Measurements from ENCODE around the gene PPM1B.
"Not testable (repeated sequence)": the region's sequence is repeated elsewhere in the genome, so short reads cannot be mapped to it uniquely, and the experiment has no call there.

The PPM1B gene

DNA sequence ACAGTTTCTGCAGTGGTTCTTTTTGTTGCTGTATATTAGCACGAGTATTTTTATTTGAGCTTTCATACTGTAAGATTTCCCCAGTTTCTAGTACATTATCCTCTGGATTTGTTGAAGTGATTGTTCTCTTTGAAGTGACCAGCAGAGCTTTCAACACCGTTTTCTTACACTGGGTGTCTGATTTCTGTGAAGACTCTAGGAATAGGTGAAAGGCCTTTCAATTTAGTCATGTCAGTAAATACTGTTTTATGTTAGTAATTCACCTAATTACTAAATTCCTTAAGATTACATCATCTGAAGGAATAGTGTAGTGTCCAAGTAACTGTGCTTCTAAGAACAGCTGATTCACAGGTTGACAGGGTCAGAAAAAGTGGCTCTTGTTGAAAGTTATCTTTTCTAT is 2.3 kb downstream of the PPM1B start:
- H3K4me3 ChIP-seq (ENCODE audit: low read depth in 1 of 2, low read length in 2 of 2) = peak overlapping the region; percentile 51 to 94; a peak in 3 of 4 replicates
- TF ChIP-seq EZH2 (IDR thresholded peaks at IDR 0.05; ENCODE audit: borderline replicate concordance, low read depth, low read length, severe bottlenecking) = no peak
- TF ChIP-seq, protein P1, sequence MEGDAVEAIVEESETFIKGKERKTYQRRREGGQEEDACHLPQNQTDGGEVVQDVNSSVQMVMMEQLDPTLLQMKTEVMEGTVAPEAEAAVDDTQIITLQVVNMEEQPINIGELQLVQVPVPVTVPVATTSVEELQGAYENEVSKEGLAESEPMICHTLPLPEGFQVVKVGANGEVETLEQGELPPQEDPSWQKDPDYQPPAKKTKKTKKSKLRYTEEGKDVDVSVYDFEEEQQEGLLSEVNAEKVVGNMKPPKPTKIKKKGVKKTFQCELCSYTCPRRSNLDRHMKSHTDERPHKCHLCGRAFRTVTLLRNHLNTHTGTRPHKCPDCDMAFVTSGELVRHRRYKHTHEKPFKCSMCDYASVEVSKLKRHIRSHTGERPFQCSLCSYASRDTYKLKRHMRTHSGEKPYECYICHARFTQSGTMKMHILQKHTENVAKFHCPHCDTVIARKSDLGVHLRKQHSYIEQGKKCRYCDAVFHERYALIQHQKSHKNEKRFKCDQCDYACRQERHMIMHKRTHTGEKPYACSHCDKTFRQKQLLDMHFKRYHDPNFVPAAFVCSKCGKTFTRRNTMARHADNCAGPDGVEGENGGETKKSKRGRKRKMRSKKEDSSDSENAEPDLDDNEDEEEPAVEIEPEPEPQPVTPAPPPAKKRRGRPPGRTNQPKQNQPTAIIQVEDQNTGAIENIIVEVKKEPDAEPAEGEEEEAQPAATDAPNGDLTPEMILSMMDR (IDR thresholded peaks at IDR 0.05; ENCODE audit: borderline replicate concordance, extremely low read depth, low read length, poor library complexity, severe bottlenecking) = no peak
- peak overlapping the region; percentile 1; the same call in 1 of the 2 replicates for H3K27ac ChIP-seq (ENCODE audit: low read length)
- H3K9ac ChIP-seq (ENCODE audit: low read depth, low read length) = peak overlapping the region; percentile 91
- no peak overlapping the region for H2AFZ ChIP-seq (ENCODE audit: low read depth, low read length)
- H4K20me1 ChIP-seq (ENCODE audit: insufficient read depth, low read length) = peaks cover 49% of the 10 kb centered on the region
- ATAC-seq (ENCODE audit: insufficient read depth, low read depth) (no peak), DNase-seq (no peak)
- peaks cover 12% of the 10 kb centered on the region; the same call in 1 of the 2 replicates for H3K36me3 ChIP-seq (ENCODE audit: insufficient read depth, low read length)
- H3K79me2 ChIP-seq (ENCODE audit: insufficient read depth, low read length) = peaks cover 73% of the 10 kb centered on the region
- peaks cover 46% of the 10 kb centered on the region for H3K4me1 ChIP-seq (ENCODE audit: insufficient read depth, low read length)
- no peaks in the 10 kb centered on the region for H3K27me3 ChIP-seq (ENCODE audit: insufficient read depth, low read length, poor library complexity)
- no peaks in the 10 kb centered on the region for H3K9me3 ChIP-seq (ENCODE audit: insufficient read depth, low read length, severe bottlenecking)
- H3K4me2 ChIP-seq (ENCODE audit: insufficient read depth, low read length) = peak overlapping the region; percentile 87

DNA sequence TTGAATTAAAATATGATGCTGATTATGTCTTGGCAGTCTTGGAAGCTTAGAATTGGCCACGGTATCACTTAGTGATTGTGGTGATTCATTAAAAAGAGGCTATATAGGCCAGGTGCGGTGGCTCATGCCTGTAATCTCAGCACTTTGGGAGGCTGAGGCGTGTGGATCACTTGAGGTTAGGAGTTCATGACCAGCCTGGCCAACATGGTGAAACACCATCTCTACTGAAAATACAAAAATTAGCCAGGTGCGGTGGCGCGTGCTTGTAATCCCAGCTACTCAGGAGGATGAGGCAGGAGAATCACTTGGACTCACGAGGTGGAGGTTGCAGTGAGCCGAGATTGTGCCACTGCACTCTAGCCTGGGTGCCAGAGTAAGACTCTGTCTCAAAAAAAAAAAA is 2.8 kb downstream of the PPM1B start:
- not testable (repeated sequence) for H3K27me3 ChIP-seq (ENCODE audit: insufficient read depth, low read length, poor library complexity); ATAC-seq (ENCODE audit: insufficient read depth, low read depth); DNase-seq; H3K9me3 ChIP-seq (ENCODE audit: insufficient read depth, low read length, severe bottlenecking); H2AFZ ChIP-seq (ENCODE audit: low read depth, low read length)
- peak overlapping the region; percentile 51 to 94; a peak in 3 of 4 replicates for H3K4me3 ChIP-seq (ENCODE audit: low read depth in 1 of 2, low read length in 2 of 2)
- H3K36me3 ChIP-seq (ENCODE audit: insufficient read depth, low read length) = peaks cover 12% of the 10 kb centered on the region; the same call in 1 of the 2 replicates
- H3K79me2 ChIP-seq (ENCODE audit: insufficient read depth, low read length) = peaks cover 77% of the 10 kb centered on the region
- H4K20me1 ChIP-seq (ENCODE audit: insufficient read depth, low read length) = peaks cover 54% of the 10 kb centered on the region
- peak overlapping the region; percentile 87 for H3K4me2 ChIP-seq (ENCODE audit: insufficient read depth, low read length)
- peak overlapping the region; percentile 1; the same call in 1 of the 2 replicates for H3K27ac ChIP-seq (ENCODE audit: low read length)
- peak overlapping the region; percentile 91 for H3K9ac ChIP-seq (ENCODE audit: low read depth, low read length)
- H3K4me1 ChIP-seq (ENCODE audit: insufficient read depth, low read length) = peaks cover 46% of the 10 kb centered on the region

DNA sequence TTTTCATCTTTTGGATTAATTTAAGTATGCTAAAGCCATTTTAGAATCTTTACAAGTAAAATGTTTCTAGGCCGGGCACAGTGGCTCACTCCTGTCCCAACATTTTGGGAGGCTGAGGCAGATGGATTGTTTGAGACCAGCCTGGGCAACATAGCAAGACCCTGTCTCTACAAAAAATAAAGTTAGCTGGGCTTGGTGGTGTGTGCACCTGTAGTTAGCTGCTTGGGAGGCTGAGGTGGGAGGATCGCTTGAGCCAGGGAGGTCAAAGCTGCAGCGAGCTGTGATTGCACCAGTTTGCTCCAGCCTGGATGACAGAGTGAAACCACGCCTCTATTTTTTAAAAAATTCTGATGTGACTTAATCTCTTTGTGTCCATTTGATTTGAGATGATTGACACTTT is 3.9 kb downstream of the PPM1B start:
- no peak for TF ChIP-seq EZH2 (IDR thresholded peaks at IDR 0.05; ENCODE audit: borderline replicate concordance, low read depth, low read length, severe bottlenecking)
- TF ChIP-seq, protein P1 (IDR thresholded peaks at IDR 0.05; ENCODE audit: borderline replicate concordance, extremely low read depth, low read length, poor library complexity, severe bottlenecking) = no peak
- no peaks in the 10 kb centered on the region for H3K27me3 ChIP-seq (ENCODE audit: insufficient read depth, low read length, poor library complexity)
- no peak overlapping the region for H3K4me3 ChIP-seq (ENCODE audit: low read depth in 1 of 2, low read length in 2 of 2)
- H3K79me2 ChIP-seq (ENCODE audit: insufficient read depth, low read length) = peaks cover 89% of the 10 kb centered on the region
- H3K4me1 ChIP-seq (ENCODE audit: insufficient read depth, low read length) = peaks cover 42% of the 10 kb centered on the region
- no peaks in the 10 kb centered on the region for H3K9me3 ChIP-seq (ENCODE audit: insufficient read depth, low read length, severe bottlenecking)
- no peak overlapping the region for H3K27ac ChIP-seq (ENCODE audit: low read length)
- H4K20me1 ChIP-seq (ENCODE audit: insufficient read depth, low read length) = peaks cover 54% of the 10 kb centered on the region
- peak overlapping the region; percentile 87; the same call in 1 of the 2 replicates for H3K4me2 ChIP-seq (ENCODE audit: insufficient read depth, low read length)
- peaks cover 12% of the 10 kb centered on the region; the same call in 1 of the 2 replicates for H3K36me3 ChIP-seq (ENCODE audit: insufficient read depth, low read length)
- H3K9ac ChIP-seq (ENCODE audit: low read depth, low read length) = no peak overlapping the region
- no peak for DNase-seq
- H2AFZ ChIP-seq (ENCODE audit: low read depth, low read length) = no peak overlapping the region
- no peak for ATAC-seq (ENCODE audit: insufficient read depth, low read depth)

DNA sequence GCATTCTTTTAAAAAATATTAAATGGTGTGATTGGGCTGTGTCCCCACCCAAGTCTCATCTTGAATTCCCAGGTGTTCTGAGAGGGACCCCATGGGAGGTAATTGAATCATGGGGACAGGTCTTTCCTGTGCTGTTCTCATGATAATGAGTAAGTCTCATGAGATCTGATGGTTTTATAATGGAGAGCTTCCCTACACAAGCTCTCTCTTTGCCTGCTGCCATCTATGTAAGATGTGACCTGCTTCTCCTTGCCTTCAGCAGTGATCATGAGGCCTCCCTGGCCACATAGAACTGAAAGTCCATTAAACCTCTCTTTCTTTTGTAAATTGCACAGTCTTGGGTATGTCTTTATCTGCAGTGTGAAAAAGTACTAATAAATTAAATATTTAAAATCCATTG is 10.3 kb downstream of the PPM1B start:
- peaks cover 48% of the 10 kb centered on the region for H4K20me1 ChIP-seq (ENCODE audit: insufficient read depth, low read length)
- no peak overlapping the region for H3K4me2 ChIP-seq (ENCODE audit: insufficient read depth, low read length)
- TF ChIP-seq EZH2 (IDR thresholded peaks at IDR 0.05; ENCODE audit: borderline replicate concordance, low read depth, low read length, severe bottlenecking) = no peak

More for the DNA sequence above, 10.3 kb downstream of the PPM1B start:
- Histone ChIP-seq H3K4me1 (ENCODE audit: insufficient read depth, low read length) (peaks cover 6% of the 10 kb centered on the region; the same call in 1 of the 2 replicates), H3K9me3 (ENCODE audit: insufficient read depth, low read length, severe bottlenecking) (no peaks in the 10 kb centered on the region), H3K27ac (ENCODE audit: low read length) (no peak overlapping the region), H3K9ac (ENCODE audit: low read depth, low read length) (no peak overlapping the region), H3K36me3 (ENCODE audit: insufficient read depth, low read length) (peaks cover 31% of the 10 kb centered on the region), H3K79me2 (ENCODE audit: insufficient read depth, low read length) (peaks cover 98% of the 10 kb centered on the region), H2AFZ (ENCODE audit: low read depth, low read length) (no peak overlapping the region), H3K4me3 (ENCODE audit: low read depth in 1 of 2, low read length in 2 of 2) (no peak overlapping the region), H3K27me3 (ENCODE audit: insufficient read depth, low read length, poor library complexity) (no peaks in the 10 kb centered on the region)
- no peak for ATAC-seq (ENCODE audit: insufficient read depth, low read depth)
- DNase-seq = no peak

Data from DND-41 (cell line).